ENCODE results near the gene ATXN7. TPM values are rescaled to one million over a fixed set of nuclear protein-coding genes. Genes with fewer than 3 reads are reported as not detected.

Gene ATXN7
- total and polyA plus RNA-seq, 4 donors = 4.8 to 46.6 (median 18.0) TPM

DNA sequence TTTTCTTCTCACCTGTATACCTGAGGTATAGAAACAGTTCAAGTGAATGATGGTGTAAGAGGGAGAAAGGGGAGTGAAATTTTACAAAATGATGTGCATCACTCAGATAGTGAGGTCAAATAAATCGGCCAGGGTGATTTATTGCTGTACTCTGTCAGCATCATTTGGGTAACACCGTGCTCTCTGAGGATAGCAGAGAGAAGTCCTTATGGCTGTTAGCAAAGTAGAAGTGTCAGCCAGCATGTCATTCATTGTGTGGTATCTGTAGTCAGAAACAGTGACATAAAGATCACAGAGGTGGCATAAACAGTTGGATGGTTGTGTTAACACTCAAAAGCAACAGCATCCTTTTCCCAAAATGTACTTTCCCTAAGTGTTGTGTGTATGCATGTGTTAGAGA is 106.2 kb downstream of the ATXN7 start:
- 16 to 35% methylated on average over 2 of the region's 2 CpGs for WGBS, 2 donors
- H3K27me3 ChIP-seq (ENCODE audit: control insufficient read depth in 3 of 3, insufficient read depth in 3 of 3, low read length in 2 of 3) = no peaks in the 10 kb centered on the region
- DNase-seq (no peak), ATAC-seq (ENCODE audit: insufficient read depth, low FRiP score) (no peak)
- H3K4me3 ChIP-seq = no peak overlapping the region
- H3K9me3 ChIP-seq (ENCODE audit: control insufficient read depth in 4 of 4, insufficient read depth in 3 of 4, low read length in 3 of 4) = no peaks in the 10 kb centered on the region
- TF ChIP-seq, protein P1, sequence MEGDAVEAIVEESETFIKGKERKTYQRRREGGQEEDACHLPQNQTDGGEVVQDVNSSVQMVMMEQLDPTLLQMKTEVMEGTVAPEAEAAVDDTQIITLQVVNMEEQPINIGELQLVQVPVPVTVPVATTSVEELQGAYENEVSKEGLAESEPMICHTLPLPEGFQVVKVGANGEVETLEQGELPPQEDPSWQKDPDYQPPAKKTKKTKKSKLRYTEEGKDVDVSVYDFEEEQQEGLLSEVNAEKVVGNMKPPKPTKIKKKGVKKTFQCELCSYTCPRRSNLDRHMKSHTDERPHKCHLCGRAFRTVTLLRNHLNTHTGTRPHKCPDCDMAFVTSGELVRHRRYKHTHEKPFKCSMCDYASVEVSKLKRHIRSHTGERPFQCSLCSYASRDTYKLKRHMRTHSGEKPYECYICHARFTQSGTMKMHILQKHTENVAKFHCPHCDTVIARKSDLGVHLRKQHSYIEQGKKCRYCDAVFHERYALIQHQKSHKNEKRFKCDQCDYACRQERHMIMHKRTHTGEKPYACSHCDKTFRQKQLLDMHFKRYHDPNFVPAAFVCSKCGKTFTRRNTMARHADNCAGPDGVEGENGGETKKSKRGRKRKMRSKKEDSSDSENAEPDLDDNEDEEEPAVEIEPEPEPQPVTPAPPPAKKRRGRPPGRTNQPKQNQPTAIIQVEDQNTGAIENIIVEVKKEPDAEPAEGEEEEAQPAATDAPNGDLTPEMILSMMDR (IDR thresholded peaks at IDR 0.05; ENCODE audit: control extremely low read depth, extremely low read depth) = no peak
- peaks cover 0 to 3% (median 0%) of the 10 kb centered on the region in 4 donors for H3K36me3 ChIP-seq (ENCODE audit: control insufficient read depth in 4 of 4, insufficient read depth in 4 of 4, low read length in 4 of 4)
- peaks cover 14 to 53% (median 44%) of the 10 kb centered on the region in 5 donors for H3K4me1 ChIP-seq (ENCODE audit: control insufficient read depth in 5 of 5, insufficient read depth in 5 of 5, low read length in 5 of 5)
- H3K27ac ChIP-seq (ENCODE audit: low read depth in 1 of 2, low read length in 1 of 2) = no peak overlapping the region
- peak overlapping the region in 1 of 2 donors; percentile 26 for H3K9ac ChIP-seq (ENCODE audit: insufficient read depth in 1 of 2, low read length in 2 of 2)

DNA sequence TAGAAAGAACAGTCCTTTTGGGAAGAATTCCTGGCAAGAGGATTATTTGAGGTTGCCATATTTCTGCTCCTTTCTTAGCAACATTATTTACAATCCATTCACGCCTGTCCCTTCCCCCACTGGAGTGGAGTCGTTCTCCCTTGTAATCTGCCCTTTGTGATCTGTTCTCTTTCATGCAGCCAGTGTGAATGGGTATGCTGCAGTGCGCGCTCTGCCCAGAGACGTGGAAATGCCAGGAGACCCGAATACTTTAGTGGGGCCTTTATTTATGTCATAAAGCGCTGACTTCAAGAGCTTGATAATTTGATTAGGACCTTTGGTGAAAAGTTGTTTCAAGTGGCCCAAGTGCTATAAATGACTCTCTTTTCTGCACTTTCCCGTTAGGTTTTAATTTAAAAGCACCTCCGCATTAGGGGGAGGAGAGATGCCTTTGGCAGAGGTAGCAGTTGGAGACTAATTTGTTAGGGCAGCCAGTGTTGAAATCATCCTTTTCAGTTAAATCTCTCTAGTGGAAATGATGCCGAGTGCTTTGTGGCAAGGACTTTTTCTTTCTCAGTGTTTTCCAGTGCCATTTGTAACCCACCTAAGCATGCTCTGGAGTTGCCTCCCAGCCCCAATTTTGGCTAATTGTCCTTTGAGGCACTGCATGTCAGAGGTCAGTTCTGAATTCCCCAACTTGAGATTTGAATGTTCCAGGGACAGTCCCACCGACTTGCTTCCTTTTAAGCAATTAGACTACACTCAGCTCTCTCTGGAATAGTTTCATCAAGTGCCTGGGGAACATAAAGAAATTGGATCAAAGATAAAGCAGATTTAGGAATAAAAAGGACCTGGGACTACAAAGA is 107.2 kb downstream of the ATXN7 start:
- Histone ChIP-seq H3K9ac (ENCODE audit: insufficient read depth in 1 of 2, low read length in 2 of 2) (no peak overlapping the region), H3K4me1 (ENCODE audit: control insufficient read depth in 5 of 5, insufficient read depth in 5 of 5, low read length in 5 of 5) (peaks cover 15 to 56% (median 45%) of the 10 kb centered on the region in 5 donors), H3K27me3 (ENCODE audit: control insufficient read depth in 3 of 3, insufficient read depth in 3 of 3, low read length in 2 of 3) (no peaks in the 10 kb centered on the region), H3K9me3 (ENCODE audit: control insufficient read depth in 4 of 4, insufficient read depth in 3 of 4, low read length in 3 of 4) (no peaks in the 10 kb centered on the region), H3K36me3 (ENCODE audit: control insufficient read depth in 4 of 4, insufficient read depth in 4 of 4, low read length in 4 of 4) (peaks cover 0 to 3% (median 0%) of the 10 kb centered on the region in 4 donors), H3K4me3 (no peak overlapping the region), H3K27ac (ENCODE audit: low read depth in 1 of 2, low read length in 1 of 2) (peak overlapping the region in 1 of 2 donors; percentile 67)
- TF ChIP-seq, protein P1 (IDR thresholded peaks at IDR 0.05; ENCODE audit: control extremely low read depth, extremely low read depth) = no peak
- no peak for ATAC-seq (ENCODE audit: insufficient read depth, low FRiP score)
- 43 to 52% methylated on average over 11 of the region's 11 CpGs for WGBS, 2 donors
- DNase-seq = peak; percentile 56 to 69 (median 67)

DNA sequence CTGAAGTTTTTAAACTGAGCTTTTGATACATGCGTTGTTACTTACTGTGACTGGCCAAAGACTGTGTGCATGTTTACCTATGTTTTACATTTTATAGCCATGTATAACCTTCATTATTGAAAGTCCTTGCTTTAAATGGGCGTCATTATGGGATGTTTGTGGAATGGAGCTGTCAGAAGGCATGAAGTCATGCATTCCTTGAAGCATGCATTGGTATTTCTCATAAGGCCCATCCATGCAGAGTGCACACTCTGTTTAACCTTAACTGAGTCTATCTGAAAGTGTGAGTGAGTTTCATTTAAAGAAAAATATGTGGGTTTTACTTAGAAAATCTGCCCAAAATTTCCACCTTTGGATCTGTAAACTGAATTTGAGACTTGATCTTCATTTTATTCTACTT is 108.5 kb downstream of the ATXN7 start:
- TF ChIP-seq, protein P1 (IDR thresholded peaks at IDR 0.05; ENCODE audit: control extremely low read depth, extremely low read depth) = no peak
- H3K27ac ChIP-seq (ENCODE audit: low read depth in 1 of 2, low read length in 1 of 2) = no peak overlapping the region
- H3K36me3 ChIP-seq (ENCODE audit: control insufficient read depth in 4 of 4, insufficient read depth in 4 of 4, low read length in 4 of 4) = peaks cover 0 to 3% (median 0%) of the 10 kb centered on the region in 4 donors
- DNase-seq = no peak
- no peak overlapping the region for H3K4me3 ChIP-seq
- H3K27me3 ChIP-seq (ENCODE audit: control insufficient read depth in 3 of 3, insufficient read depth in 3 of 3, low read length in 2 of 3) = no peaks in the 10 kb centered on the region
- H3K9ac ChIP-seq (ENCODE audit: insufficient read depth in 1 of 2, low read length in 2 of 2) = no peak overlapping the region
- 73 to 86% methylated on average over 2 of the region's 2 CpGs for WGBS, 2 donors
- H3K4me1 ChIP-seq (ENCODE audit: control insufficient read depth in 5 of 5, insufficient read depth in 5 of 5, low read length in 5 of 5) = peaks cover 14 to 60% (median 39%) of the 10 kb centered on the region in 5 donors
- no peaks in the 10 kb centered on the region for H3K9me3 ChIP-seq (ENCODE audit: control insufficient read depth in 4 of 4, insufficient read depth in 3 of 4, low read length in 3 of 4)
- ATAC-seq (ENCODE audit: insufficient read depth, low FRiP score) = no peak
